ENCODE results near the gene ACTR5.

- TF ChIP-seq MYNN (tag by site-specific recombination; IDR thresholded peaks at IDR 0.05; ENCODE audit: borderline replicate concordance) (no peak), GLIS2 (tag by site-specific recombination; IDR thresholded peaks at IDR 0.05) (peak; percentile 92), ZBTB21 (tag by site-specific recombination; IDR thresholded peaks at IDR 0.05) (no peak), CTCF (tag by site-specific recombination; IDR thresholded peaks at IDR 0.05) (peak; percentile 58), ZNF785 (tag by site-specific recombination; IDR thresholded peaks at IDR 0.05) (no peak), PBX3 (CRISPR knock-in tag; IDR thresholded peaks at IDR 0.05) (no peak), ZNF239 (tag by site-specific recombination; IDR thresholded peaks at IDR 0.05) (no peak), ZNF121 (tag by site-specific recombination; IDR thresholded peaks at IDR 0.05) (no peak), ZFP37 (tag by site-specific recombination; IDR thresholded peaks at IDR 0.05) (no peak), ZNF324 (tag by site-specific recombination; IDR thresholded peaks at IDR 0.05) (no peak), ZNF664 (tag by site-specific recombination; IDR thresholded peaks at IDR 0.05) (no peak)
Measured at GRCh38 chr20:38805958-38806854, 57.9 kb downstream of the ACTR5 start.

All from HEK293 (cell line).